Islet precursor cell (in vitro differentiated cells): Measurements from ENCODE around the gene SLC35B3.
"Not testable (repeated sequence)": the region's sequence is repeated elsewhere in the genome, so short reads cannot be mapped to it uniquely, and the experiment has no call there.

Experiments used
- DNase-seq: peaks from one replicate; pipeline ENCODE4 v3.0.0-alpha.2; 2018

The SLC35B3 gene

DNA sequence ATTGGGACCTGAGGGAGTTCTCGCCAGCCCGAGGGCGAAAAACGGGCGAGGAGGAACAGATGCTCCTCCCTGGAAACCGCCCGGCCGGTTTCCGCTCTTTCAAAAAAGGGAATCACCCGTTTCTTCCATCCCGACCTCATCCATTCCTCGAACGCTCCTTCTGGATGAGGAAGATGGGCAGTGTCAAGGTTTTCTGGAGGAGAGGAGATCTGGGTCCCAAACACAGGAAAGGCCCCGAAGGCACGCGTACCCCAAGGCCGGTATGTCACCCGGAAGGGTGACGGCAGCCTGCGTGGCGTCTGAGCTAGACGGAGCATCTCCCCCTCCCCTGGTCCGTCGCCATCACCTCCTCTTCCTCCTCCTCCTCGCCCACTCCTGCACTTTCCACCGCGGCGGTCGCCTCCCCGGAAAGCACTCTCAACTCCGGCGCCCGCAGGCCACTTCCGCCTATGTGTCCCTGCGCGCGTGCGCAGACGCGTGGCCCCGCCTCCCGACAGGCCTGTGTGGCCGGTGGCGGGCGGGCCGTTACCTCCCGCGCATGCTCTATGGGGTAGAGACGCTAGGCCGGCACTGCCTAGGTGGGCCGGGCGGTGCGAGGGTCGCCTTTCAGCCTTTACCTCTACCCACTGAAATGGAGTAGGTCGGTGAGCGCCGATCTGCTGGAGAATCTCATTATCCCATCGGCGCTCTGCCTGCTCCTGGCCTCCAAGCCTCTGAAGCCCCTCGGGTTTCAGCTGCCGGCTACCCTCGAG lies at the start of gene SLC35B3:
SLC35B3 (minus strand) TSS at position 453 of the 752 bp plus-strand sequence.
- DNase-seq = peak; percentile 97

DNA sequence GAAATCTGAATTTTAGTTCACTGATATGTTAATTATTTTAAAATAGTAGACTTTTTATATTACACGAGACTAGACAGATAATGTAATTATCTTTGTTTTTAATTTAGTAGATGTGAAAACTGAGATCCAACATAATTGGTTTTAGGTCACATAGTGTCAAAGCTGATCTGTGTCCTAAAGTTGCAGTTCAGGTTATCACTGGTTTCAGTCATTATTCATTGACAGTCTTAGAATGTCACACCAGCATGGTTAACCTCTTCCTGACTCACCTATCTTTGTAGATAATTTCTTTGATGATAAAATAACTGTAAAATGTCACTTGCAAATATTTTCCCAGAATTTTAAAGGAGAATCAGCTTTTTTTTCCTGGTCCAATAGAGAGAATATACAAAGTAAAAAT lies 48.3 kb upstream of the SLC35B3 start:
- no peak for DNase-seq

DNA sequence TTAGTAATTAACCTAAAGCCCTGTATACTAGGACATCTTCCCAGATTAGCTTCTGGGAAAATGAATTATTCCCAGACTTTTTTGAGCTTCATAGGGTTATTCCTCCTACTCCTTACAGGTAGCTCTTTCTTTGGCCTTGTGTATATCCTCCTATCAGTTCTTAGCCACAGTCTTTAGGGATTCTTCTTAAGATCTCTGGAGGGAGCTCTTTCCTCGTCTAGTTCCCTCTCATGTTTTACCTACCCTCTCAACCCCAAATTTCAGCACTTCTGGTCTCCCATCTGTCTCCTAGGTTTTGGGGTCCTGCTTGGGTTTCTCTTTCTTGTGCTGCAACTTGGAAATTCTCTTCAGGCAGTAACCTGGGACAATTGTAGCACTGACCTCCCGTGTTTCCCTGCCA lies 46.4 kb upstream of the SLC35B3 start:
- DNase-seq = no peak

DNA sequence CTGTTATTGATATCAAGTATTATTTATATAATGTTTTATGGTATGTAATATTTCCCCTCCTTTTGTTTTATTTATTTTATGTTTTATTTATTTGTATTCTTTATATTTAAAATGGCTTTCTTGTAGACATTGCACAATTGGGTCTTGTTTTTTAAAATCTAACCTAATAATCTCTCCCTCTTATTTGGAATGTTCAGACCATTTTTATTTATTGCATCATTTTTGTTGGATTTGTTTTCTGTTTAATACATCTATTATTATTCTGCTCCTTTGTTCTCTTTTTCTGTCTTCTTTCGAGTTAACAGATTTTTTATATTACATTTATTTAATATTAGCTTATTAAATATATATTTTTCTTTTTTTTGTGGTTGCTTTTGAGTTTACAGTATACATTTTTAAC lies 43.1 kb upstream of the SLC35B3 start:
- DNase-seq = no peak

DNA sequence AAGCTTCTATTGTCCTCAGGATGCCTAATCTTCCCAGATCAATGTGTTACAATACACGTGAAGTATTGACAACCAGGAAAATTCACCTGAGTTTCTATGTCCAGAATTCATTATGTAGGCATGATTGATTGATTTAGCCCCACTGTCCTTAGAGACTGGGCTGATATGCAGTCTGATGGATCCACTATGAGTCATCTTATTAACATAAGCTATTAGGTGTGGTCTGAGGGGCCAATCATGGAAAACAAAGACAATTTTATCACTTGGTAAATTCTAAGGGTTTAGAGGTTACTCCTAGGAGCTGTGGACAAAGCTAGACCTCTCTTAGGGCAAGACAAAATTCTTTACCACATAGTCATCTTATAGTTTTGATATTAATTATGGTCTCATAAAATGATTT lies 41.3 kb upstream of the SLC35B3 start:
- no peak for DNase-seq

DNA sequence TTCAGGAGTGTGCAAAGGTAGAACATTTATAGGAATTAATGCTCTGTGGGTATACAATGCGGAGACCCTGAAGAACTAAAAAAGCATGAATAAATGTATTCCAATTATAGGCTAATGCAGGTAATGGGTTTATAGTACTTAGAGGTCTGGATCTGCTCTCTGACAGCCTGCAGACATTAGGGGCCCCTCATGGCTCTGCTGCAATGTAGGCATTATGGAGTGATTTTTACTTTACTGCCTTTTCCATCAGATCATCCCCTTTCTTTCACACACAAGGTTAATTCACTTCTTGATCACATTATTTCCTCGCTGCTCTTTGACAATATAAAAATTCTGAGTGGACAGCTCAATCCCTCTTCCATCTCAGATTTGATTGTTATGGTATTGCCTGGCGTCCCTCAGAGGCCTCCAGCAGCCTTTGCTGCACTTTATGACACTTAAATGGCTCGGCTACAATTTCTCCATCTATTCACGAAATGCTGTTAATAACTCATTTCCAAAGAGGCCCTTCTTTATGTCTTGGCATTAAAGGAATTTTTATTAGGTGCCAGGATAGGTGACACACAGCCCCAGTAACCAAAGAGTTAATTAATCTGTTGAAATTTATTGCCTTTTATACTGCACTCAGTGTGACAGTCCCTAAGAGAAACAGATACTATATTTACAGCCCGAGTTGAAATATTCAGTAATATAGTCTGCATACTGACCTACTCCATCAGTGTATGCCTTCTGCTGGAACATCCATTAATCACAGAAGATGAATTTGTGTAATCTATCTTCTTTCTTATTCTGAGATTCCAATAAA lies 33.4 kb upstream of the SLC35B3 start:
- no peak for DNase-seq

DNA sequence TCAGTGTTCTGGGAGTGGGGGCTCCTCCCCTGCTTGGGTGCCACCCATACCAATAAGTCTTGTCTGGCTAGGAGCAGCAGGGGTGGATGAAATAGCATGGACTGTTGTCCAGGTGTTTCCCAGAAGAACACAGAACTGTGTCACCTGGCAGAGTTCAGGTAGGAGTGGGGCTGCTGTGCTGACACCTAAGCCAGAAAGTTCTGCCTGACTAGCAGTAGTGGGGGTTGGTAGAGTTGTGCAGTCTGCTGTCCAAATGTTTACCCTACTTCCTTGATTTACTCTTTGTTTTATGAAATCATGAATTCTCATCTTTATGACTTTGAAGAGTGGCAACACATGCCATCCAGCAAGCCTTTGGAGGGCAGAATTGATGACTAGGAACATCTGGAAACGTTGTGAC lies 27.3 kb upstream of the SLC35B3 start:
- no peak for DNase-seq

DNA sequence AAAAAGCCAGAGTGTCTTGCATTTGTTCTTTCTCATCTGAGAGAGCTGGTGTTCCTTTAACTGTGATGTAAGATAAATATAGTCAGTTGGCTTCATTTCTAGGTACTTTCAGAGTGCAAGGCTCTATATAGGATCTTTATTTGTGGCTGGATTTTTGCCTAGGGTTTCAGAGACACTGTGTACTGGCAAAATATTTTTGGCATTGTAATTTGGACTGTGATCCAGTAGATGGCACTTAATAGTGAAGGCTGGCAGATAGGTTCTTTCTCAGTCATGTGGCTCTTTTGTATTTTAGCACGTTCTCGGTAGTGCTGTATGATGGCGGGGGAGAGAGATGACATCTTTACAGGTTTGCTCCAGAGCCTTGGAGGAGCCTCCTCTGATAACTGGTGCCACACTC lies 26.8 kb upstream of the SLC35B3 start:
- DNase-seq = no peak

DNA sequence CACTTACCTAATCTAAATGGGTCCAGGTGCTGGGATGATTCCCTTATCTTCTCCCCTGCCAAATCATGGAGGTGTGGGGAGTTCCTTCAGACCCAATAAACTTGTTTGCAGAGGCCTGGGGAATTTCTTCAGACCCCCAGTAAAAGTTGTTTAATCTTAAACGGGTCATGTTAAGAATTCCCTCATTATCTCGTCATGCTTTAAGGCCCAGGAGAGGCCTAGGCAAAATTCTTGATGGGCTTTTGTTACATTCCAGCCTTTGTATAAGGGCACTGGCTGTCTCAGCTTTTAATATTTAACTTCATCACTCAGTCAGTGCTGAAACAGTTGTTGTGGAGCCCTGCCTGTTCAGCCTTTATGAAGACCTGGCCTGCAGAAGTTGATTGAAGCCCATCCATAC lies 11.0 kb upstream of the SLC35B3 start:
- DNase-seq = no peak

DNA sequence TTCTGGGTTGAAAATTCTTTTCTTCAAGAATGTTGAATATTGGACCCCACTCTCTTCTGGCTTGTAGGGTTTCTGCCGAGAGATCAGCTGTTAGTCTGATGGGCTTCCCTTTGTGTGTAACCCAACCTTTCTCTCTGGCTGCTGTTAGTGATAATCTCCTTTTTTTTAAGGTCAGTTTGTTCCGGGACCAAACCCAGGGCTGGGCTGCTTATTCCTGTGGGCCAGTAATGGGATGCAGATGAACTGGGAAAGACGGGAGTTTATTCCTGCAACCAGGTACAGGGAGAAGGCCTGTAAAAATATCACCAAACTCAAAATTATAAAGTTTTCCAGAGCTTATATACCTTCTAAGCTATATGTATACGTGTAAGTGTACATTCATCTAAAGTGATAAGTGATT lies 10.6 kb upstream of the SLC35B3 start:
- DNase-seq = not testable (repeated sequence)

DNA sequence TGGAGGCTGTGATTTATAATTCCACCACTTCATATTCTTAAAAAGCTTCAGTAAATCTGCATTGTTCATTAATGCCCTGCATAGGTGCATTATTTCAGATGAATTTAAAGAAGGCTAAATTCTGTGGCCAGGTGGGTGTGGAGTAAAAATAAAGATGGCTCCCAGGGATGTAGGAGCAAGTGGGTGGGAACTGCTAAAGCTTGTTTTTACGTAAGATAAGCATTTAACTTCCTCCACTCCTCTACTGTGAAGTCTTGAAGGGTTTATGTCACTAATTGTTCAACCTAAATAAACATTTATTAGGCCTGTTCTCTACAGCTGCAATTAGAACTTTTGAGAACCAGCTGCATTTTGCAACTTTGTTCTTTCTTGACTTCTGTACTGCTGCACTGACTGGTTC lies 6.8 kb upstream of the SLC35B3 start:
- no peak for DNase-seq

DNA sequence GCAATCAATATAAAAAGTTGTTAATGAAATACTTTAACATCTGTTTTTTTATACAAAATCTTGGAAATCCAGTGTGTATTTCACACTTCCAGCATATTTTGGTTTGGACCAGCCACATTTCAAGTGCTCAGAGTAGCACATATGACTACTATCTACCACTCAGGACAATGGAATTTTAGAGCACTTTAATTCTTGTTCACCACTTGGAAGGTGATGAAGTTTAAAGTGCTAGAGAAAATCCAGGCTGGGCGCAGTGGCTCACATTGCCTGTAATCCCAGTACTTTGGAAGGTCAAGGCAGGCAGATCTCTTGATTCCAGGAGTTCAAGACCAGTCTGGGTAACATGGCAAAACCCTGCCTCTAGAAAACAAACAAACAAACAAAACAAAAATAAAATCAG lies 6.1 kb upstream of the SLC35B3 start:
- no peak for DNase-seq

DNA sequence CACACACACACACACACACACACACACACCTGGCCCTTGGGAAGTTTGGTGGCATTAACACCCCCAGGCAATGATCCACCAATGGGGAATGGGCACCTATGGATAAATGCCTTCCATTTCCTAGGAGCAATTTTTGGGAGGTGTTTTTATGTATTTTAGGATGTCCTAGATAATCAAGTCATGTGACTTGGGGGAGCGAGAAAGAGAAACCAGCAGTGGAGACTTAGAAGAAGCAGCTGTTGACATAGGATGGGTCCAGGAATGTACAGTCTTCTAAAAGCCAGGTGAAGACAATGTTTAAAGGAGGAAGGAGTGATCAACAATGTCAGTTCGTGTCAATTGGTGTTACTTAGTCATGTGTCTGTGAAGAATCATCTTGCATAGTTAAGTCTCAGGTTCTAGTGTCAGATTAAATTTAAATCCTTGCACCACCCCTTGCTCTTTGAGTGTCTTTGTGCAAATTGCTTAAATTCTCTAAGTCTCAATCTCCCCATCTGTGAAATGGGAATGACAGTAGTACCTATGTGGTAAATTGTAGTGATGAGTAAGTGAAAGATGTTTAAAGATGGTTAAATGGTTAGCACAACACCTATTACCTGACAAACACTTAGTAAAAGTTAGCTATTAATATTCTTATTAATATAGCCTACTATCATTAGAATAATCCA lies 4.4 kb upstream of the SLC35B3 start:
- no peak for DNase-seq

DNA sequence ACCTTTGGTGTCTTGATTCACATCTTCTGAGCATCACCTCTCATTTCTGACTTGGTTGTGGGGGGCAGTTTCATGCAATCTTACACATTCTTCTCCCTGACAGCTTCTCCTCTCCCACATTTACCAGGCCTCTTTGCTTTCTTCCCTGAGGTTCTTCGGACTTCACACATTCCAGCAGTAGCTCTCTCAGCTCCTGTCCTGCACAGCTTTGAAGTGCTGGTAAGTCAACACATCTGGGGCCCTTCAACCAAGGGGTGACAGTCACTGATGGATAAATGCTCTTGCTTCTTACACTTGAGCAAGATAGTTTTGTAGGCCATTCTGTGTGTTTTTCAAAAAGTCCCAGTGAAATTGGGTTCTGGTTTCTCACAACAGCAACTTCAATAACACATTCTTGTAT lies 2.5 kb upstream of the SLC35B3 start:
- no peak for DNase-seq

DNA sequence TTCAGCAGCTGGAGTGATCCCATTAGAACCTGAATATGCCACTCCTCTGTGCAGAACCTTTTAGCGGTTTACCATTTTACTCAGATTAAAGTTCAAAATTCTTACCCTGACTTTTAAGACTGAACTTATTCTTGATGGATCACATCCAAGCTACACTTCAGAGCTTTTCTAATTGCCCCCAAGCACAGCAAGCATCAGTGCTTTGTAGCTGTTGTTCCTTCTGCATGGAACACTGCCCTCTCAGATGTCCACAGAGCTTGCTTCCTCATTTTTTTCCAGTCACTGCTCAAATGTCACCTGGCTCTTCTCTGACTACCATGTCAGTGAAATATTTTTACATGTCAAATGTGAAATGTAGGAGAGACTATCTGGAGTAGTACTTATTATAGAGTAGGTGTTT lies 1.6 kb upstream of the SLC35B3 start:
- DNase-seq = no peak

DNA sequence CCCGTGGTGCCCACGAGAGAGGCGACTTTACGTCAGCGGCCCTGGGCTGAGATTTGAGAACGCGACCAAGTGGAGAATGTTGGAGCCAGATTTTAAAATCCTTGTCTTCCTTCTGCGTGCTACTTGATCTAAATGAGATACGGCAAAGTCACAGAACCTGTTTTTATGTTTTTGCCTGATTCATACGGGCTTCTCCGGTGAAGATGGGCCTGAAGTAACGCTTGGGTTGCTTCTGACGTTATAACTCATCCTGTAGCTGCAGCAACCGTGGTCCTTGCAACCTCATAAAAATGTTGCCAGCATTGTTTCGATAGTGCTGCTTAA lies 462 bp upstream of the SLC35B3 start:
- no peak for DNase-seq

DNA sequence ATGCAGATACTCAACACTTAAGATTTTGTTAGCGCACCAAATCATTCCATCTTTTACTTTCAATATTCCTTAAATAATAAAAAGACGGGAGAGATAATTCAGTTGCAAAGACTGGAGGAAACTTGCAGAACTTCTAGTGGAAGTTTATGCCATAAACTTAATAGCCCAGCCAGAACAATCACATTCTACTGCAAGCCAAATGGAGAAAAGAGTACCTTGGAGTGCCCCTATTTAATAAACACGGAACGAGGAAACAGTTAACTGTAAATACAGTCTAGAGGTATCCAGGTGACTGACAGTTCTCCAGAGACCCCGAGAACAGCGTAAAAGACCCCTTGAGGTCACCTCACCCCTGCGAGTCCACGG lies 635 bp downstream of the SLC35B3 start:
- no peak for DNase-seq

DNA sequence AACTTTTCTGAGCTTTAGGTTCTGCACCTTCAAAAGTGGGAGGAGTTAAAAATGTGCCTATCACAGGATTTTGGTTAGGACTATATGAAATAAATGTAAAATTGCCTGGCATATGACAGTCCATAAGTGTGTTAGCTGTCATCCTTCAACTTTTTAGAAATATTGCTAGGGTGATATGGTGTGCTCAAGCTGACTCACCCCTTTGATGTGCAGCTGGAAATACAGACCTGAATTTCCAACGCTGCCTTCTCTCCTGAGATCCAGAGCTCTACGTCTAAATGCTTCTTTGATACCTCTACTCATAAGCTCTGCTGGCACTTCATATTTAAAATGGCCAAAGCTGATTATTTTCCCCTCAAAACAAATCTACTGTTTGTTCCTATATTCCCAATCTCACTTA lies 2.7 kb downstream of the SLC35B3 start:
- no peak for DNase-seq

DNA sequence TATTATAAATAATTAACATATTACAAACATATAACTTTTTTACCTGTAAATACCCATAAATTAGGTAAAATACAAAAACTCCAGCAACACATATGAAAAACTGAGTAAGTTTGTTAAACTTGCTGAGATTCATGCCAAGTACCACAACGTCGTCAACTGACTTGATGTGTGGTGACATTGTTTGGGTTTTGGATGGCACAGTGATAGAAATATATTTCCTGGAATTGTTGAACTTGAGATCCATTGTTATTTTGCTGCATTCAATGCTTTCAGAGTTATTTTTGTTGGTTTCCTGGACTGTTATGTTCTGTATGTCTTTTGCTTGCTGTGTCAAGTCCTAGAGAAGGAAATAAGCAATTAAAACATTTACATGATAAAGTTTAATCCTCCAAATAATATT lies 5.5 kb downstream of the SLC35B3 start:
- no peak for DNase-seq

DNA sequence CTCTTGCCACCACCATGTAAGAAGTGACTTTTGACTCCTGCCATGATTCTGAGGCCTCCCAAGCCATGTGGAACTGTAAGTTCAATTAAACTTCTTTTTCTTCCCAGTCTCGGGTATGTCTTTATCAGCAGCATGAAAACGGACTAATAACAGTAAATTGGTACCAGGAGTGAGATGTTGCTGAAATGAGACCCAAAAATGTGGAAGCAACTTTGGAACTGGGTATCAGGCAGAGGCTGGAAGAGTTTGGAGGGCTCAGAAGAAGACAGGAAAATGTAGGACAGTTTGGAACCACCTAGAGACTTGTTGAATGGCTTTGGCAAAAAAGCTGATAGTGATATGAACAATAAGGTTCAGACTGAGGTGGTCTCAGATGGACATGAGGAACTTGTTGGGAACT lies 8.8 kb downstream of the SLC35B3 start:
- DNase-seq = not testable (repeated sequence)

DNA sequence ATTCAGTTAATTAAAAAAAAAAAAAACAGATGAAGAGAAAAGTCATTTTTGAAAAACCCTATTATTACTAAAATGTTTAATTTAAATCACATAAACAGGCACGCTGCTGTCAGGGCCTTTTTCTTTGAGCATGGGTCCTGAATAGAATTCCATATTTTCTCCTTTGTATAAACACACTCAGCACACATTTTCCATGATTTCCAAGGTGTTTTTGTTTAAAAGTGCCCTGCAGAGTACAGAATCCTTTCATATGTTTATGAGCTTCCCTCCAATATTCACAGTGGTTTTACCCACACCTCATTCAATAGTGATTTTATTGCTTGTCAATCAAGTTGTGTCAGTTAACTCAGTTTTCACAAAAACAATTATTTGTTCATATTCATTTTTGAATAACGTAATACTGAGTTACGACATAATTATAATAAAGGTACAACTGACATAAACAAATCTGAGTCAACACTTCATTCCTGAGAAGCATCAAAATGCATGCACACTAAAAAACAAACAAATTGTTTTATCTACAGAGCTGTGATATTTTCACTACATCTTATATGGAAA lies 15.2 kb downstream of the SLC35B3 start:
- no peak for DNase-seq

DNA sequence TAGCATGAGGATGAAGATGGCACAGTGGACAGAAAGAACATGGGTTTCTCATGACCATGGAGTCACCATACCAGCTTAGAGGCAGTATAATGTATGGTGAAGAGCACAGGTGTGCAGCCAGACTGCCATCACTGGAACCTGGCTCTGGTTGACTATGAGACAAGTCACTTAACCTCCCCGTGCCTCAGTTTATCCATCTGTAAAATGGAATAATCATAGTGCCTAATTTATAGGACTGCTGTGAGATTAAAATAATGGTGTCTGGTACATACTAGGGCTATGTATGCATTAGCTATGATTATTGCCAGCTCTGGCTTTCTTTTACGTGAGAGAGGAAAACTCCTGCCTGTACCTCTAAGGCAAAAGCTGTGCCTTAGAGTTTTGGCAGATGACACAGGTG lies 19.4 kb downstream of the SLC35B3 start:
- no peak for DNase-seq

DNA sequence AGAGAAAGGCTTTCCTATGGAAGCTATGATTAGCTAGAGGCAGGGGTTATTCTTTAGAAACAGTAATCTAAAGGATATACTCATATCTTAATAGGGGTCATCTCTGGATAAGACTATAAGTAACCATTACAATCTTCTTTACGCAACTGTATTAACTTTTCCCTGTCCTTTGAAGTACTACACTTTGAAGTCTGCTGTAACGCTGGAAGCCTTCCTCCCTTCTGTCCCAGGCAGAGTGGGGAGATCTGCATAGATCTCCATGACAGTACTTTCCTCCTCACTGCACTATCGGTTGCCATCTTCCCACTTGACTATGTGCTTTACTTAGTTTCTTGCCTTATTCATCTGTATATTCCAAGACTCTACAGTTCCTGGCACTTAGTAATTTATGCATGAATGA lies 20.1 kb downstream of the SLC35B3 start:
- DNase-seq = no peak

DNA sequence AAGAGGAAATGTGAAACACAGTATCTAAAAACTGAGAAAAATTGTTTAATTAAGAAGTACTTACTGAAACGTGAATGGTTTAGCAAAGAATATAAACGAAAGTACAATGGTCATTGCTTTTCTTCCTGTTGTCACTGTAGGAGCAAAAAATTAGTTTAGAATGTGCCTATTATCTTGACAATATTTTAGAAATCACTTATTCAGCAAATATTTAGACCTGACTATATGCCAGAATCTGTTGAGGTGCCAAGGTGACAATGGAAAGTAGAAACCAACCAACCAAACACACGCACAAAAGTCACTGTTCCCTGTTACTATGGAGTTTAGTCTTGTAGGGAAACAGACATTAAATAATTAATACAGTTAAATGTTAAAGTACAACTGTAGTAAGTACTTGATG lies 20.5 kb downstream of the SLC35B3 start:
- no peak for DNase-seq
